Measurements from ENCODE around the gene TAOK2. TPM values are rescaled to one million over a fixed set of nuclear protein-coding genes. Genes with fewer than 3 reads are reported as not detected.

Gene TAOK2
- 75.9 and 76.2 TPM in 2 replicates for total RNA-seq (2022)
- percentile 78 among the genes with signal in this experiment for Bru-seq, nascent RNA
- percentile 87 among the genes with signal in this experiment for BruChase-seq, experiment 1, labeled RNA remaining after a 6-hour chase
- BruChase-seq, experiment 2, labeled RNA remaining after a 2-hour chase: percentile 91 among the genes with signal in this experiment
- long read RNA-seq, partial matches to known transcripts: 3 of 18 reads
- long read RNA-seq, other reads (novel, unspliced or antisense): 14 of 18 reads

DNA sequence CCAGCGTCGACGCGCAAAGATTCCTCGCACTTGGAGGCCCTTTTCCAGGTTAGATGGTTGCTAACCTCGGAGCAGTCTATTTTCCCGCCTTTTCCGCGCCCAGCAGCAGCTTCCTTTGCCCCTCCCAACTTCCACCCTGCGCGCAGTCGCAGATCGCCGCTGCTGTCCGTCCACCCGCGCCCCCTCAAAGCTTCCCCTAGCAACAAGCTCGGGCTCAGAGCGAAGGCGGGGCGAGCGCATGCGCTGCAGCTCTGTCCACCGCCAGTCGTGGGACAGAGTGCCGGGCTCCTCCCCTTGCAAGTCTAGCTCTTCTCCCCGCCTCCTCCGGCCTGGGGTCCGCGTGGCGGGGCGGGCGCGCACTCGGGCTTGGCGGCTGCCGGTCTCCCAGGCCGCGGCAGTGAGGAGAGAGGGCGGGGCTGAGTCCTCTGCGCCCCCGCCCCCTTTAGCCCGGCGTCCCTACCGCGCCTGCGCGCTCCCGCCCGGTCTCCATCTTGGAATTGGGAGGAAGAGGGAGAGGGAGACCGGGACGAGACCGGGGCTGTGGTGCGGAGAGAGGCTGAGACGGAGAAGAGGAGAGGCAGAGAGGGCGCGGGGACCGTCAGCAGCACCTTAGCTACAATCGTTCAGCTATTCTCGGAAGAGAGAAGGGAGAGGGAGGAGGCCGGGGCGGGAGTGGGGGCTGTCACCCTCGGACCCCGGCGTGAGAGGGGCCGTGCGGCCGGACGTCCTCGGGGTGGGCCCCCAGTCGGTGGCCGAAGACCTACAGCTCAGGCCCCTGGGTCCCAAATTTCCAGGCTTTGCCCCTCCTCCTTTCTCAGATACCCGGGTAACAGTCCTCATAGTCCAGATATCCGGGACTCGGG is at the start of gene TAOK2:
TSS of gene TAOK2 (plus strand) at position 485 of the 863 bp plus-strand sequence. CDS start 3,905 bp downstream, outside the sequence.
- peak; percentile 99 for DNase-seq
- CTCF ChIA-PET: interaction anchor here (0.6 to 1.8 kb wide), 9 partner anchors 12 to 157 kb away, joined by 3 to 17 read pairs (median 4); partner anchors contain the start of genes ASPHD1, SEZ6L2 and TMEM219
- H3K4me3 Mint-ChIP-seq (ENCODE audit: low read depth, unreplicated experiment): peak within 1 kb of the TSS; percentile 85
- TF ChIP-seq, protein P1, sequence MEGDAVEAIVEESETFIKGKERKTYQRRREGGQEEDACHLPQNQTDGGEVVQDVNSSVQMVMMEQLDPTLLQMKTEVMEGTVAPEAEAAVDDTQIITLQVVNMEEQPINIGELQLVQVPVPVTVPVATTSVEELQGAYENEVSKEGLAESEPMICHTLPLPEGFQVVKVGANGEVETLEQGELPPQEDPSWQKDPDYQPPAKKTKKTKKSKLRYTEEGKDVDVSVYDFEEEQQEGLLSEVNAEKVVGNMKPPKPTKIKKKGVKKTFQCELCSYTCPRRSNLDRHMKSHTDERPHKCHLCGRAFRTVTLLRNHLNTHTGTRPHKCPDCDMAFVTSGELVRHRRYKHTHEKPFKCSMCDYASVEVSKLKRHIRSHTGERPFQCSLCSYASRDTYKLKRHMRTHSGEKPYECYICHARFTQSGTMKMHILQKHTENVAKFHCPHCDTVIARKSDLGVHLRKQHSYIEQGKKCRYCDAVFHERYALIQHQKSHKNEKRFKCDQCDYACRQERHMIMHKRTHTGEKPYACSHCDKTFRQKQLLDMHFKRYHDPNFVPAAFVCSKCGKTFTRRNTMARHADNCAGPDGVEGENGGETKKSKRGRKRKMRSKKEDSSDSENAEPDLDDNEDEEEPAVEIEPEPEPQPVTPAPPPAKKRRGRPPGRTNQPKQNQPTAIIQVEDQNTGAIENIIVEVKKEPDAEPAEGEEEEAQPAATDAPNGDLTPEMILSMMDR (IDR thresholded peaks at IDR 0.05; ENCODE audit: unreplicated experiment): no peak
- no peaks in the 10 kb centered on the region for H3K9me3 Mint-ChIP-seq (ENCODE audit: low read depth, unreplicated experiment)
- peaks cover 63% of the 10 kb centered on the region for H3K36me3 Mint-ChIP-seq (ENCODE audit: insufficient read depth, unreplicated experiment)
- H3K27ac Mint-ChIP-seq (ENCODE audit: unreplicated experiment): peak within 1 kb of the TSS; percentile 89
- BruUV-seq (replicated peaks): no TSS peak
- H3K4me1 Mint-ChIP-seq (ENCODE audit: low read depth, unreplicated experiment): peaks cover 26% of the 10 kb centered on the region
- intact Hi-C loops (cut with micrococcal nuclease; ENCODE audit: unreplicated experiment): loop anchor here (10.0 kb wide), 1 partner anchor 49 kb away; the partner anchor contains the start of gene KCTD13
- H3K27me3 Mint-ChIP-seq (ENCODE audit: unreplicated experiment): no peaks in the 10 kb centered on the region

DNA sequence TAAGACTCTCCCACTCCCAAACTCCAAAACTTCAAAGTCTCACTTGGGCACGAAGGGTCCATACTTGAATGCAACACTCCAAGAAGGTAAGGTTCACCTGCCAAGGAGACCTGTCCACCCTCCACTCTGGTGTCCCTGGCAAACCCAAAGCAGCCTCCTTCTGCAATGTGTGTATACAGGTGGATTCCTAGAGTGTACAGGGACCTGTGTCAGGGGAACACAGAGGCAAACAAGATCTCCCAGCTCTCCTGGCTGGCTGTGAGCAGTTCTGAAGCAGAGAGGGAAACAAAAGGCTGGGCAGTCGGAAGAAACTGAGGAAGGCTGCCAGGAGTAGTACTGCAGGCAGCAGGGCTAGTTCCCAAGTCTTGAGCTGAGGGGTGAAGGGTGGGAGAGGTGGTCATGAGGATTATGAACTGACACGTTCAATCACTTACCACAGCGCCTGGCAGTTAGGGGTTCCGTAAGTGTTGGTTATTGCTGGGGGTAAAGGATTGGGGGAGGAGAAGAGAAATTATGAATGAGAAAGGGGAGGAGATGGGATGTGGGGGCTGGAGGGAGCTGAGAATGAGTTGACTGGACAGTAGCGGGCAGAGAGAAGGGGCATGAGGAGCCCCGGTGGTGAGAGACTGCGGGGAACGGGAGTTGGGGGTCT is 48.4 kb upstream of the TAOK2 start:
- CTCF ChIA-PET: interaction anchor here (0.7 to 1.7 kb wide), 4 partner anchors 19 to 80 kb away, joined by 3 to 9 read pairs (median 4); partner anchors contain the start of genes ASPHD1 and SEZ6L2
- TF ChIP-seq, protein P1 (IDR thresholded peaks at IDR 0.05; ENCODE audit: unreplicated experiment): no peak
- Mint-ChIP-seq H3K27me3 (ENCODE audit: unreplicated experiment) (no peaks in the 10 kb centered on the region), H3K4me3 (ENCODE audit: low read depth, unreplicated experiment) (peak overlapping the region; percentile 89), H3K36me3 (ENCODE audit: insufficient read depth, unreplicated experiment) (peaks cover 52% of the 10 kb centered on the region), H3K4me1 (ENCODE audit: low read depth, unreplicated experiment) (peaks cover 29% of the 10 kb centered on the region), H3K27ac (ENCODE audit: unreplicated experiment) (peak overlapping the region; percentile 69), H3K9me3 (ENCODE audit: low read depth, unreplicated experiment) (no peaks in the 10 kb centered on the region)
- DNase-seq: no peak
- intact Hi-C loops (cut with micrococcal nuclease; ENCODE audit: unreplicated experiment): loop anchor here (10.0 kb wide), 1 partner anchor 50 kb away; the partner anchor contains the start of gene TAOK2
- no TSS peak for BruUV-seq (replicated peaks)

DNA sequence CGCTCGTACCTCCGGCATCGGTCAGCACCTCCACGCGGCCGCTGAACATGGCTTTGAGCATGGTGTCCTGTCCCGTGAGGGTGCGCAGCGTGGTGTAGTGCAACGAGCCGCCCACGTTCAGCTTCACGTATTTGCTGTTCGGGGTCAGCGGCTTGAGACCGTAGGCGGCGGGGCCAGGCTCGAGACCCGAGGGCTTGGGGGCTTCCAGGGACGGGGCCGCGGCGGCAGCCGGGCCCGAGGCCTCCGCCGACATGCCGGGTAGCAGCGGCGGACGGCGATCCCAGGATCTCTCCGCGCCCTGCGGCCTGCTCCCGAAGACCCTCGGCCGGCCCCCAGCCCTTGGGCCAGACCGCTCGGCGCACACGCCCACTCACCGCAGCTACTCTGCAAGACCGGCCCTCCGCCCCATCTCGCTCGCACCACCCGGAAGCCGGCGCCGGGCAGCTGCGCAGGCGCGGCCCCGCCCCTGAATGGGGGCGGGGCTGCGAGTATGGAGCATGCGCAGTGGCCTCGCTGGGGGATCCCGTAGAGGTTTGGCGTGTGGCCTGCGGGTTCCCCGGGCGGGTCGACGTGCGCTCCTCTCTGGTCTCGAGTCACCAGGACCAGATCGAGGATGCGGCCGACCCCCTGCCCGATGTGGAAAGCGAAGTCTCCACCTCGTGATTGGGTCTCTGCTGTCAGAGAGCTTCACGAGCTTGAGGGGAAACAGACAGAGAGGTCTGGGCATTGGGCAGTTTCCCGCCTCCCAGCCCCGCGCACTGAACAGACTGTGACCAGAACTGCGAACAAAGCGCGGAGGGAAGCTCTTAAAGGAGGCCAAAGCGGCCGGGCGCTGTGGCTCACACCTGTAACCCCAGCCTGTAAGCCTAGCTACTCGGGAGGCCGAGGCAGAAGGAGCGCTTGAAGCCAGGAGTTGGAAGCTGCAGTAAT is 47.6 kb upstream of the TAOK2 start, which contains the start of gene KCTD13:
TSS of gene KCTD13 (minus strand) at position 446 of the 930 bp plus-strand sequence. CDS start at position 253, 193 bp downstream.
- H3K9me3 Mint-ChIP-seq (ENCODE audit: low read depth, unreplicated experiment): no peaks in the 10 kb centered on the region
- DNase-seq: peak; percentile 94

More for the DNA sequence above, 47.6 kb upstream of the TAOK2 start, which contains the start of gene KCTD13:
- BruUV-seq (replicated peaks): no TSS peak
- Mint-ChIP-seq H3K27ac (ENCODE audit: unreplicated experiment) (peak within 1 kb of the TSS; percentile 74), H3K4me1 (ENCODE audit: low read depth, unreplicated experiment) (peaks cover 29% of the 10 kb centered on the region), H3K36me3 (ENCODE audit: insufficient read depth, unreplicated experiment) (peaks cover 44% of the 10 kb centered on the region), H3K4me3 (ENCODE audit: low read depth, unreplicated experiment) (peak within 1 kb of the TSS; percentile 89), H3K27me3 (ENCODE audit: unreplicated experiment) (no peaks in the 10 kb centered on the region)
- CTCF ChIA-PET: interaction anchor here (0.6 to 1.8 kb wide), 11 partner anchors 9 to 1080 kb away, joined by 3 to 9 read pairs (median 5); partner anchors contain the start of genes ASPHD1, HIRIP3, SEZ6L2 and TMEM219
- TF ChIP-seq, protein P1 (IDR thresholded peaks at IDR 0.05; ENCODE audit: unreplicated experiment): no peak
- intact Hi-C loops (cut with micrococcal nuclease; ENCODE audit: unreplicated experiment): loop anchor here (10.0 kb wide), 1 partner anchor 49 kb away; the partner anchor contains the start of gene TAOK2
